ENCODE measurements around the gene SUN5. TPM values are rescaled to one million over a fixed set of nuclear protein-coding genes. Genes with fewer than 3 reads are reported as not detected.

The SUN5 gene
- total RNA-seq, 1 experiment from 2014 or later: not detected

- no peak overlapping the region for H3K4me2 ChIP-seq (ENCODE audit: insufficient read depth, insufficient read length, low read length)
- no peak overlapping the region for H4K8ac ChIP-seq (replicated peaks; ENCODE audit: insufficient read length, low read depth, low read length)
- no peaks in the 10 kb centered on the region for H3K4me1 ChIP-seq (ENCODE audit: insufficient read depth, low read length)
- H3K9ac ChIP-seq (ENCODE audit: extremely low read depth, insufficient read length, low read length): no peak overlapping the region
- no peak overlapping the region for H2BK15ac ChIP-seq (ENCODE audit: low read depth, low read length)
- Mint-ChIP-seq H3K9me3 (no peaks in the 10 kb centered on the region), H3K4me3 (no peak overlapping the region), H3K27me3 (ENCODE audit: low read depth) (peaks cover 2% of the 10 kb centered on the region), H3K36me3 (ENCODE audit: insufficient read depth in 1 of 3, low read depth in 3 of 3) (no peaks in the 10 kb centered on the region), H3K27ac (no peak overlapping the region), H3K4me1 (no peaks in the 10 kb centered on the region)
- no peak overlapping the region for H2BK120ac ChIP-seq (ENCODE audit: low read depth, low read length, poor library complexity, severe bottlenecking)
- no peak overlapping the region for H2BK12ac ChIP-seq (ENCODE audit: insufficient read length, low read depth, low read length)
- H3K27ac ChIP-seq (ENCODE audit: insufficient read length, low read depth, low read length): no peak overlapping the region
- H3K4ac ChIP-seq (ENCODE audit: low read depth, low read length): no peak overlapping the region
- H3K9me3 ChIP-seq (ENCODE audit: control insufficient read depth, low read depth, low read length): no peaks in the 10 kb centered on the region
- no peak overlapping the region for H3K23ac ChIP-seq (ENCODE audit: insufficient read length, low read depth, low read length)
- no CpG with 5 or more reads among the region's 8 CpGs for WGBS (ENCODE audit: extremely low coverage, insufficient read length, low lambda C conversion rate)
- H2BK20ac ChIP-seq (ENCODE audit: low read depth, low read length, poor library complexity, severe bottlenecking): no peak overlapping the region
- no peak overlapping the region for H3K14ac ChIP-seq (ENCODE audit: insufficient read depth, low read length)
- no peak overlapping the region for H3K18ac ChIP-seq (ENCODE audit: insufficient read length, low read depth, low read length)
- no peak overlapping the region for H2AK5ac ChIP-seq (ENCODE audit: insufficient read length, low read length)
- no peak overlapping the region for H2BK5ac ChIP-seq (ENCODE audit: insufficient read length, low read length)
- H4K91ac ChIP-seq (ENCODE audit: insufficient read length, low read depth, low read length): no peak overlapping the region
- no peaks in the 10 kb centered on the region for H3K79me2 ChIP-seq (ENCODE audit: insufficient read depth, low read length)
- H3K56ac ChIP-seq (ENCODE audit: insufficient read length, low read depth, low read length): no peak overlapping the region
- H3K23me2 ChIP-seq (ENCODE audit: insufficient read length, low read depth, low read length, poor library complexity, severe bottlenecking): no peaks in the 10 kb centered on the region
- no peaks in the 10 kb centered on the region for H3K27me3 ChIP-seq (ENCODE audit: insufficient read depth, low read length)
- no peaks in the 10 kb centered on the region for H3K79me1 ChIP-seq (ENCODE audit: insufficient read depth, low read depth, low read length, poor library complexity, severe bottlenecking)
- no peaks in the 10 kb centered on the region for H4K20me1 ChIP-seq (ENCODE audit: control insufficient read depth, insufficient read depth, insufficient read length)
- no peak overlapping the region for H3T11ph ChIP-seq (ENCODE audit: low read length)
- H2AFZ ChIP-seq (ENCODE audit: low read length): no peak overlapping the region
- DNase-seq: no peak
- TF ChIP-seq, protein P1, sequence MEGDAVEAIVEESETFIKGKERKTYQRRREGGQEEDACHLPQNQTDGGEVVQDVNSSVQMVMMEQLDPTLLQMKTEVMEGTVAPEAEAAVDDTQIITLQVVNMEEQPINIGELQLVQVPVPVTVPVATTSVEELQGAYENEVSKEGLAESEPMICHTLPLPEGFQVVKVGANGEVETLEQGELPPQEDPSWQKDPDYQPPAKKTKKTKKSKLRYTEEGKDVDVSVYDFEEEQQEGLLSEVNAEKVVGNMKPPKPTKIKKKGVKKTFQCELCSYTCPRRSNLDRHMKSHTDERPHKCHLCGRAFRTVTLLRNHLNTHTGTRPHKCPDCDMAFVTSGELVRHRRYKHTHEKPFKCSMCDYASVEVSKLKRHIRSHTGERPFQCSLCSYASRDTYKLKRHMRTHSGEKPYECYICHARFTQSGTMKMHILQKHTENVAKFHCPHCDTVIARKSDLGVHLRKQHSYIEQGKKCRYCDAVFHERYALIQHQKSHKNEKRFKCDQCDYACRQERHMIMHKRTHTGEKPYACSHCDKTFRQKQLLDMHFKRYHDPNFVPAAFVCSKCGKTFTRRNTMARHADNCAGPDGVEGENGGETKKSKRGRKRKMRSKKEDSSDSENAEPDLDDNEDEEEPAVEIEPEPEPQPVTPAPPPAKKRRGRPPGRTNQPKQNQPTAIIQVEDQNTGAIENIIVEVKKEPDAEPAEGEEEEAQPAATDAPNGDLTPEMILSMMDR (conservative IDR thresholded peaks at IDR 0.05): no peak
- no peak overlapping the region for H4K5ac ChIP-seq (ENCODE audit: insufficient read length, low read depth, low read length)
Observed at GRCh38 chr20:32991792-32992641, 12.2 kb downstream of the SUN5 start.
